GM23248 (cell line): ENCODE data around the gene DNAI1. TPM values are rescaled to one million over a fixed set of nuclear protein-coding genes. Genes with fewer than 3 reads are reported as not detected.

ENCODE experiments used
- DNase-seq: peaks from one replicate; pipeline ENCODE4 v3.0.0-alpha.2; 2015
- H2AFZ ChIP-seq: fragments of 200-600 bp; sonication (generic); 2 replicates; pipeline ENCODE4 v1.6.1; 2016; ENCODE audit warnings: antibody characterized with exemption
- H3F3A ChIP-seq: fragments of 200-600 bp; sonication (generic); 2 replicates; pipeline ENCODE4 v1.6.1; 2016; ENCODE audit warnings: mild to moderate bottlenecking, antibody characterized with exemption, mixed run types; ENCODE audit not compliant: insufficient read depth
- H3K27ac ChIP-seq: fragments of 200-600 bp; sonication (generic); 2 replicates; pipeline ENCODE4 v1.5.1; 2016; ENCODE audit warnings: mild to moderate bottlenecking
- H3K27me3 ChIP-seq: fragments of 200-600 bp; sonication (generic); replicated peaks from 2 replicates; pipeline ENCODE4 v1.6.1; 2016; ENCODE audit warnings: mild to moderate bottlenecking; ENCODE audit not compliant: insufficient read depth
- H3K36me3 ChIP-seq: fragments of 200-600 bp; sonication (generic); 2 replicates; pipeline ENCODE4 v1.6.1; 2016; ENCODE audit warnings: low read depth, mild to moderate bottlenecking
- H3K4me1 ChIP-seq: fragments of 200-600 bp; sonication (generic); 2 replicates; pipeline ENCODE4 v1.6.1; 2016; ENCODE audit warnings: mild to moderate bottlenecking; ENCODE audit not compliant: insufficient read depth
- H3K4me2 ChIP-seq: fragments of 200-600 bp; sonication (generic); one replicate; pipeline ENCODE4 v1.6.1; 2016; ENCODE audit warnings: mild to moderate bottlenecking; ENCODE audit not compliant: unreplicated experiment
- H3K4me3 ChIP-seq: fragments of 200-600 bp; sonication (generic); 2 replicates; pipeline ENCODE4 v1.5.1; 2016; ENCODE audit warnings: mild to moderate bottlenecking
- H3K79me2 ChIP-seq: fragments of 200-600 bp; sonication (generic); 2 replicates; pipeline ENCODE4 v1.6.1; 2016; ENCODE audit warnings: mild to moderate bottlenecking; ENCODE audit not compliant: insufficient read depth
- H3K9ac ChIP-seq: fragments of 200-600 bp; sonication (generic); 2 replicates; pipeline ENCODE4 v1.6.1; 2016; ENCODE audit warnings: mild to moderate bottlenecking
- H3K9me2 ChIP-seq: fragments of 200-600 bp; sonication (generic); 2 replicates; pipeline ENCODE4 v1.6.1; 2016; ENCODE audit warnings: mixed run types, mild to moderate bottlenecking, moderate library complexity; ENCODE audit not compliant: insufficient read depth
- H3K9me3 ChIP-seq: fragments of 200-600 bp; sonication (generic); one replicate; pipeline ENCODE4 v1.6.1; 2017; ENCODE audit warnings: low read depth
- H4K20me1 ChIP-seq: fragments of 200-600 bp; sonication (generic); 2 replicates; pipeline ENCODE4 v1.6.0; 2016; ENCODE audit not compliant: insufficient read depth
- EZH2 ChIP-seq: fragments of 200-600 bp; sonication (generic); IDR thresholded peaks from 2 replicates; pipeline ENCODE4 v1.6.1; 2018; ENCODE audit warnings: antibody characterized with exemption, mild to moderate bottlenecking; ENCODE audit not compliant: insufficient read depth, poor library complexity, severe bottlenecking
- EZH2phosphoT487 ChIP-seq: fragments of 200-600 bp; sonication (generic); IDR thresholded peaks from 2 replicates; pipeline ENCODE4 v1.6.1; 2018; ENCODE audit warnings: antibody characterized with exemption, moderate library complexity, mild to moderate bottlenecking, low read depth; ENCODE audit not compliant: insufficient read depth
- WGBS, 2 experiments: methylation state at CpG; one replicate each; pipeline ENCODE4 v1.1.6; 2015 to 2017; ENCODE audit warnings: low lambda C conversion rate in 2 of 2, low coverage in 1 of 2; ENCODE audit errors: missing lambda C conversion rate in 2 of 2; 5-methylcytosine and 5-hydroxymethylcytosine counted together
- in situ Hi-C: fragments of 300-500 bp; cut with MboI; formaldehyde crosslinking; loops from 2 replicates; pipeline ENCODE4 v1.15.0; 2020
- polyA plus RNA-seq: library from polyadenylated mRNA; unstranded; fragments of >200 nt; fragmentation: Nextera tagmentation; extraction: Ambion mirVana; gene quantifications from 2 replicates; pipeline ENCODE4 v1.2.1, GENCODE V29; 2016
- total RNA-seq: library from RNA; depleted of rRNA; stranded (reverse); fragments of >200 nt; shearing (Covaris generic); gene quantifications from 2 replicates; pipeline ENCODE4 v1.2.3, GENCODE V29; 2014

DNAI1 gene
- total and polyA plus RNA-seq, 2 experiments from 2014 or later, result not detected

DNA sequence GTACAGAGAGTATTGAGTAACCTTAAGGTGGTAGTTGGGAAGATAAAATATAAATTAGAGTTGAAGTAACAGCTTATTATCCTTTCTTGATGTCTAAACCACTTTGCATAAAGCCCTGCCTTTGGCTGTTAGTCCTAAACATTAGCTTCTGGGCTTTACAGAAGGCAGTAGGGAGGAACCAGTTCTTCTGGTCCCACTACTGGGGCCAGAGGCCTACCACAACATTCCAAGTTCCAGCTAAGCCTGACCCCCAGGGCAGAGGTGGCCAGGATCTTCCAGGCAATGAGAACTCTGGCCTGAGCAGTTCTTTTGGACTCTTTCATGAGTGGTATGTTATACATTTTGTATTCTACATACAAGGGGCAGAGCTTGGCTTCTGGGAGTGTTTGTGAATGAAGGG lies 26.1 kb downstream of the DNAI1 start:
- no peaks in the 10 kb centered on the region for H3K36me3 ChIP-seq
- H3K9ac ChIP-seq, result no peak overlapping the region
- in situ Hi-C loops, result no loop called here

DNA sequence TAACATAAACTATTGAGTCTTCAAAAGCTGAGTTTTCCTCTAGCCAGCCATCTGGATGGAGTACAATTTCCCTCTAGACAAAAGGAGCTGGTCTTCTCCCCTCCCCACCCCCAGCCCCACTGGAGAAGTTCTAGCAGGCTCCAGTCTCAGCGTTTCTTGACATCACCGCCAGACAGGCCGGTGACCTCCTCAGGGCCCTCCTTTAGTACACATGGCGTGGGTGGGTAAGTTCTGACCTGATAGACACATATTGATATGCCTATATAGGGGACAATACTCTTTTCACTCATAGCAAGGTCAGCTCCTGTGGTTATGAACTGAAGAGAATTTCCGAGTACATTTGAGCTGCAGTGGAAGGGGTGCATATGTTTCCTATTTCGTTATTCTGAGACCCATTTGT lies 27.2 kb downstream of the DNAI1 start:
- WGBS, 2 experiments, result 37 to 38% methylated on average over 6 of the region's 6 CpGs
- TF ChIP-seq EZH2 (no peak), EZH2phosphoT487 (no peak)
- H3K9me2 ChIP-seq, result no peaks in the 10 kb centered on the region
- H3K9me3 ChIP-seq, result no peaks in the 10 kb centered on the region
- H3K27ac ChIP-seq, result no peak overlapping the region
- no peaks in the 10 kb centered on the region for H3K4me1 ChIP-seq
- H3K27me3 ChIP-seq, result peaks cover 21% of the 10 kb centered on the region; the same call in 1 of the 2 replicates
- H4K20me1 ChIP-seq, result no peaks in the 10 kb centered on the region
- no peaks in the 10 kb centered on the region for H3K36me3 ChIP-seq
- H3K4me2 ChIP-seq, result no peak overlapping the region
- no peak overlapping the region for H3K4me3 ChIP-seq
- H3K79me2 ChIP-seq, result no peaks in the 10 kb centered on the region
- in situ Hi-C loops, result no loop called here
- no peaks in the 10 kb centered on the region for H3F3A ChIP-seq
- no peak overlapping the region for H2AFZ ChIP-seq
- no peak overlapping the region for H3K9ac ChIP-seq
- no peak for DNase-seq

More for the DNA sequence above, 26.1 kb downstream of the DNAI1 start:
- no peaks in the 10 kb centered on the region for H3K79me2 ChIP-seq
- no peak overlapping the region for H3K4me3 ChIP-seq
- TF ChIP-seq EZH2phosphoT487, result no peak
- no peak for TF ChIP-seq EZH2
- no peaks in the 10 kb centered on the region for H3K9me3 ChIP-seq
- no peak overlapping the region for H2AFZ ChIP-seq
- H3K27ac ChIP-seq, result no peak overlapping the region
- peaks cover 21% of the 10 kb centered on the region; the same call in 1 of the 2 replicates for H3K27me3 ChIP-seq
- no peaks in the 10 kb centered on the region for H3K9me2 ChIP-seq
- H3F3A ChIP-seq, result no peaks in the 10 kb centered on the region
- DNase-seq, result no peak
- no peaks in the 10 kb centered on the region for H3K4me1 ChIP-seq
- no peak overlapping the region for H3K4me2 ChIP-seq
- no peaks in the 10 kb centered on the region for H4K20me1 ChIP-seq

DNA sequence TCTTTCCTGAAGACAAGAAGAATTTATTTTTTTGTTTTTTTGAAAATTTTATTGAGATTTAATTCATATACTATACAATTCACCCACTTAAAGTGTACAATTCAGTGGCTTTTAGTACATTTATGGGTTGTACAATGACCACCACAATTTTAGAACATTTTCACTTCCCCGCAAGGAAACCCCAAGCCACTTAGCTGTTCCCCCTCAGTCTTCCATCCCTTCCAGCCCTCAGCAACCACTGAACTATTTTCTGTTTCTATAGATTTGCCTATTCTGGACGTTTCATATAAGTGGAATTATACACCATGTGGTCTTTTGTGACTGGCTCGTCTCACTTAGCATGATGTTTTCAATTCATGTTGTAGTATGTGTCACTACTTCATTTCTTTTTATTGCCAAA lies 28.0 kb downstream of the DNAI1 start:
- 31 to 33% methylated on average over 3 of the region's 3 CpGs for WGBS, 2 experiments
- no peak overlapping the region for H3K27ac ChIP-seq

DNA sequence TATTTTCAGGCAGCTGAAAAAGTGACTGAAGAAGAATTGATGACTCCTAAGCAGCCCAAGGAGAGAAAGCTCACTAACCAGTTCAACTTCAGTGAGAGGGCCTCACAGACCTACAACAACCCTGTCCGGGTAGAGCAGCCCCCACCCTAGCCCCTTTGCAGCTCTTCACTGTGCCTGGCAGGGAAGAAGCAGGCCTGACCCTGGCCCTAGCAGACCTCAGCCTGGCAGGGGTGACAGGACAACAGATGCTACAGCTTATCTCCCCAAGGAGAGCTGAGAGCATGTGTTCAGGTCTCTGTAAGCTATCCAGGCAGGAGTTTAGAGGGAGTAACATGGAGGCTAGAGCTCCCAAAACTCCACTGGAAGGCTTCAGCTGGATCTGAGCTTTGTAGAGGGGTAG lies 31.8 kb downstream of the DNAI1 start:
- no peak overlapping the region for H2AFZ ChIP-seq
- H3K4me3 ChIP-seq, result no peak overlapping the region
- H3F3A ChIP-seq, result no peaks in the 10 kb centered on the region
- TF ChIP-seq EZH2, result no peak
- no peak for TF ChIP-seq EZH2phosphoT487
- H3K4me1 ChIP-seq, result no peaks in the 10 kb centered on the region
- in situ Hi-C loops, result loop anchor here (10.0 kb wide), 1 partner anchor 56 kb away; no protein-coding TSS in a partner anchor
- H4K20me1 ChIP-seq, result no peaks in the 10 kb centered on the region
- 18 to 20% methylated on average over 1 of the region's 1 CpG for WGBS, 2 experiments
- no peaks in the 10 kb centered on the region for H3K9me2 ChIP-seq
- H3K27me3 ChIP-seq, result peaks cover 20% of the 10 kb centered on the region; the same call in 1 of the 2 replicates
- no peak overlapping the region for H3K9ac ChIP-seq
- DNase-seq, result no peak
- H3K27ac ChIP-seq, result no peak overlapping the region
- H3K79me2 ChIP-seq, result no peaks in the 10 kb centered on the region
- H3K36me3 ChIP-seq, result no peaks in the 10 kb centered on the region
- no peaks in the 10 kb centered on the region for H3K9me3 ChIP-seq
- H3K4me2 ChIP-seq, result no peak overlapping the region

More for the DNA sequence above, 28.0 kb downstream of the DNAI1 start:
- H4K20me1 ChIP-seq, result no peaks in the 10 kb centered on the region
- no peak overlapping the region for H3K9ac ChIP-seq
- TF ChIP-seq EZH2 (no peak), EZH2phosphoT487 (no peak)
- in situ Hi-C loops, result no loop called here
- H3K79me2 ChIP-seq, result no peaks in the 10 kb centered on the region
- H2AFZ ChIP-seq, result no peak overlapping the region
- no peak overlapping the region for H3K4me3 ChIP-seq
- no peaks in the 10 kb centered on the region for H3F3A ChIP-seq
- no peak for DNase-seq
- no peaks in the 10 kb centered on the region for H3K9me2 ChIP-seq
- H3K27me3 ChIP-seq, result peaks cover 24% of the 10 kb centered on the region; the same call in 1 of the 2 replicates
- H3K36me3 ChIP-seq, result no peaks in the 10 kb centered on the region
- no peak overlapping the region for H3K4me2 ChIP-seq
- no peaks in the 10 kb centered on the region for H3K4me1 ChIP-seq
- H3K9me3 ChIP-seq, result no peaks in the 10 kb centered on the region

DNA sequence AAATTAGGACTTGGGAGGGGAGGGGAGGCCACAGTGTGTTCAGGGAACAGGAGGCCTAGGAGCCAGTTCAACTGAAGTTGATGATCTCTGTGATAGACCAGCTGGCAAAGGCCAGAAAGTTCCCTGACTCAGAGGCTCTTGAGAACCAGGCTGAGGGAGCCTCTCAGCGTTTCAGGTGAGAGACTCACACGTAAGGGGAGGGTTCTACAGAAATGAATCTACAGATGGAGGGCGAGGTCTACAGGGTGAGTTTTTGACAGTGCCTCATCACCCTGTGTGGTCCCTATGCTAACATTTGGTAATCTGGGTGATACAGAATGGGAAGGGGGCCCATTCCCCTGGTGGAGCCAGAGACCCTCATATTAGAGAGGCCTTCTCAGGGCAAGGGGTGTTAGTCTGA lies 32.2 kb downstream of the DNAI1 start:
- Histone ChIP-seq H4K20me1 (no peaks in the 10 kb centered on the region), H3K4me3 (no peak overlapping the region), H3K27ac (no peak overlapping the region), H3K27me3 (peaks cover 20% of the 10 kb centered on the region; the same call in 1 of the 2 replicates), H3K9me2 (no peaks in the 10 kb centered on the region), H3K79me2 (no peaks in the 10 kb centered on the region), H3K9me3 (no peaks in the 10 kb centered on the region), H3K9ac (no peak overlapping the region), H2AFZ (no peak overlapping the region), H3K36me3 (no peaks in the 10 kb centered on the region), H3F3A (no peaks in the 10 kb centered on the region), H3K4me2 (no peak overlapping the region), H3K4me1 (no peaks in the 10 kb centered on the region)
- in situ Hi-C loops, result loop anchor here (10.0 kb wide), 1 partner anchor 56 kb away; no protein-coding TSS in a partner anchor
- no peak for DNase-seq
- TF ChIP-seq EZH2 (no peak), EZH2phosphoT487 (no peak)
- 14 to 19% methylated on average over 3 of the region's 3 CpGs for WGBS, 2 experiments
